ENCODE data around the gene PRSS8.

DNA sequence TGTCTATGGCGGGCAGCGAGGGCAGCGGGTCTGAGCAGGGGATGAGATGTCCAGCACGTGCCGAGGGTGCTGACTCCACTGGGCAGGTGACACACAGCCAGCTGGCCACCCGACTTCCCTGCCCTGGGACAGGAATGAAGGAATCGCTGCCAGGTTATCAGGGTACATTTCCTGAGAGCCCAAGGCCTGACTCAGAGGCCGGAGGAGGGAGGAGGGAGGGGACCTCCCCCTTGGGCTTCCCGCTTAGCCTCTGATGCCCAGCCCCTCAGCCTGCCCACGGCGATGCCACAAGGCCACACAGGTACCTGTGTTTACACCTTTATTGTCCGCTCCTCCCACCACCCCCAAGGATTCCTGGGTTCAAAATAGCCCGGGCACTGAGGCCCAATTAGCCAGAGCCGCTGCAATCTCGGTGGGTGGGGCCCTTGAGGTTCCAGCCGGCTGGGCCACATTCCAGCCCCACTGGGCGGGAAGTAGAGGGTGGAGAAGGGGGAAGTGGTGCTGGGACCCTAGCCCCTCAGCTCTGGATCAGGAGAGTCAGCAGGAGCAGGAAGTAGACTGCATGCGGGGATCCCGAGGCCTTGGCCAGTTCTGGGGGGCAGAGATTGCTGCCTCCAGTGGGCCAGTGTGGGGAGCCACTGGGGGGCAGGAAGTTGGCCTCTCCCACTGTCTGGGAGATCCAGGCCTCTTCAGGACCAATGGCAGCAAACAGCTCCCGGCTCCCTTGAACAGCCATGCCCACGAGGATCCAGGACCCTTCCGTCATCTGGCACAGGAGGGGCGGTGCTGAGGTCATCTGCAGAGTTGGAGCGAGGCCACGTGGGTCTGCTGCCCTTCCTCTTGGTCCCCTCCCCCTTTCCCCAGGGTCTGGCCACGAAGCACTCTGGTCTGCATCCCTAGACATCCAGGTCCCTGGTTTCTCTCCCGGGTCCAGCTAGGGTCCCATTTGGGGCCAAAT, 3.4 kb upstream of the PRSS8 start:
- TF ChIP-seq, protein P1, sequence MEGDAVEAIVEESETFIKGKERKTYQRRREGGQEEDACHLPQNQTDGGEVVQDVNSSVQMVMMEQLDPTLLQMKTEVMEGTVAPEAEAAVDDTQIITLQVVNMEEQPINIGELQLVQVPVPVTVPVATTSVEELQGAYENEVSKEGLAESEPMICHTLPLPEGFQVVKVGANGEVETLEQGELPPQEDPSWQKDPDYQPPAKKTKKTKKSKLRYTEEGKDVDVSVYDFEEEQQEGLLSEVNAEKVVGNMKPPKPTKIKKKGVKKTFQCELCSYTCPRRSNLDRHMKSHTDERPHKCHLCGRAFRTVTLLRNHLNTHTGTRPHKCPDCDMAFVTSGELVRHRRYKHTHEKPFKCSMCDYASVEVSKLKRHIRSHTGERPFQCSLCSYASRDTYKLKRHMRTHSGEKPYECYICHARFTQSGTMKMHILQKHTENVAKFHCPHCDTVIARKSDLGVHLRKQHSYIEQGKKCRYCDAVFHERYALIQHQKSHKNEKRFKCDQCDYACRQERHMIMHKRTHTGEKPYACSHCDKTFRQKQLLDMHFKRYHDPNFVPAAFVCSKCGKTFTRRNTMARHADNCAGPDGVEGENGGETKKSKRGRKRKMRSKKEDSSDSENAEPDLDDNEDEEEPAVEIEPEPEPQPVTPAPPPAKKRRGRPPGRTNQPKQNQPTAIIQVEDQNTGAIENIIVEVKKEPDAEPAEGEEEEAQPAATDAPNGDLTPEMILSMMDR (IDR thresholded peaks at IDR 0.05), result no peak
- TF ChIP-seq POLR2A (IDR thresholded peaks at IDR 0.05), result no peak
- peak; percentile 19 to 62 for TF ChIP-seq POLR2AphosphoS5 (IDR thresholded peaks at IDR 0.05; ENCODE audit: insufficient read depth in 1 of 2, low read depth in 1 of 2)

All from vagina (tissue), 2 donors.